ENCODE data around the gene ZNF784.
"Not testable (repeated sequence)": the region's sequence is repeated elsewhere in the genome, so short reads cannot be mapped to it uniquely, and the experiment has no call there.

ZNF784 gene

GRCh38 chr19:55576746-55577145 lies 47.6 kb downstream of the ZNF784 start:
- no peaks in the 10 kb centered on the region for H4K20me1 ChIP-seq (ENCODE audit: insufficient read depth, low read length)
- no peaks in the 10 kb centered on the region for H3F3A ChIP-seq (ENCODE audit: insufficient read depth, low read length)
- no peak overlapping the region for H3K27ac ChIP-seq (ENCODE audit: low read length)
- H3K27me3 ChIP-seq (replicated peaks; ENCODE audit: insufficient read depth, low read length): peaks cover 54% of the 10 kb centered on the region
- H2AFZ ChIP-seq (ENCODE audit: low read length): no peak overlapping the region
- no peak for DNase-seq
- H3K4me2 ChIP-seq (ENCODE audit: low read depth, low read length): no peak overlapping the region
- H3K9me3 ChIP-seq (replicated peaks; ENCODE audit: insufficient read depth, low read length): no peaks in the 10 kb centered on the region
- no peaks in the 10 kb centered on the region for H3K36me3 ChIP-seq (replicated peaks; ENCODE audit: insufficient read depth, low read length)
- no peak for TF ChIP-seq EZH2 (optimal IDR thresholded peaks at IDR 0.05; ENCODE audit: low read depth, low read length)
- TF ChIP-seq EZH2phosphoT487 (IDR thresholded peaks at IDR 0.05; ENCODE audit: low read length): no peak
- TF ChIP-seq CTCF (IDR thresholded peaks at IDR 0.05; ENCODE audit: low read length): no peak
- no peaks in the 10 kb centered on the region for H3K9me2 ChIP-seq (replicated peaks; ENCODE audit: insufficient read depth, low read length)
- H3K4me3 ChIP-seq (ENCODE audit: low read length): no peak overlapping the region
- H3K9ac ChIP-seq (ENCODE audit: low read length): no peak overlapping the region
- no peaks in the 10 kb centered on the region for H3K79me2 ChIP-seq (ENCODE audit: low read length)
- H3K4me1 ChIP-seq (ENCODE audit: low read length): no peaks in the 10 kb centered on the region

GRCh38 chr19:55573929-55574328 lies 50.4 kb downstream of the ZNF784 start:
- not testable (repeated sequence) for H3K4me3 ChIP-seq (ENCODE audit: low read length); H2AFZ ChIP-seq (ENCODE audit: low read length); H3F3A ChIP-seq (ENCODE audit: insufficient read depth, low read length); H3K27ac ChIP-seq (ENCODE audit: low read length); DNase-seq; H3K9me2 ChIP-seq (replicated peaks; ENCODE audit: insufficient read depth, low read length); H3K9me3 ChIP-seq (replicated peaks; ENCODE audit: insufficient read depth, low read length); H3K36me3 ChIP-seq (replicated peaks; ENCODE audit: insufficient read depth, low read length); H3K4me1 ChIP-seq (ENCODE audit: low read length); H3K9ac ChIP-seq (ENCODE audit: low read length); H4K20me1 ChIP-seq (ENCODE audit: insufficient read depth, low read length); H3K4me2 ChIP-seq (ENCODE audit: low read depth, low read length); H3K79me2 ChIP-seq (ENCODE audit: low read length)
- peaks cover 52% of the 10 kb centered on the region for H3K27me3 ChIP-seq (replicated peaks; ENCODE audit: insufficient read depth, low read length)
